ENCODE data around the gene TIMP2.

DNA sequence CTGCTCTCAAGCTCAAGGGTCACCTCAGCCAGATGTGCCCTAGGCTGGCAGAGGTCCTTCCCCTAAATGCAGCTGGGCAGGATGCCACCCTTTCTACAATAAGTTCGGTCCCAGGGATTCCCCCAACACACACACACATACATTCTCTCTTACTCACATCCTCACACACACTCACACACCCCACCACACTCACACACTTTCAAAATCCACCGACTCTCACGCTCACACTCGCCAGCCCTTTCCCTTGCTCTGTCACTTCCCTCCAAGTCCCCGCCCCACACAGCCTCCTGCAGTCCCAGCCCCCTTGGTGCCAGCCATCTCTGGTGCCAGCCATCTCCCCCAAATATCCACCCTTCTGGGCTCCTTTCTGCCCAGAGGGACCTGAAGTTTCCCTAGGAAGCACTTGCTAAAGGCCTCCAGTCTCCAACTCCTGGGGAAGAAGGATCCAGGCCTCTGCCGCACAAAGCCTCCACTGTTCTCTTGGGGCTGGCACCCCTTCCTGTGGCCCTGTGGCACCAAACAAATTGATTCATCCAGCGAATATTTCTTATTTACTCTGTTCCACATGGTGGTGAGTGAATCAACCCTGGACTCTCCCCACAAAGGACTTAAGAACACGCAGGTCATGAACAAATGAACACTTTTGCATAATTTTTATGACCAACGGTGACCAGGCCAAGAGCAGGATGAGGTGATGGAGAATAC, 80.7 kb downstream of the TIMP2 start:
- TF ChIP-seq, protein P1, sequence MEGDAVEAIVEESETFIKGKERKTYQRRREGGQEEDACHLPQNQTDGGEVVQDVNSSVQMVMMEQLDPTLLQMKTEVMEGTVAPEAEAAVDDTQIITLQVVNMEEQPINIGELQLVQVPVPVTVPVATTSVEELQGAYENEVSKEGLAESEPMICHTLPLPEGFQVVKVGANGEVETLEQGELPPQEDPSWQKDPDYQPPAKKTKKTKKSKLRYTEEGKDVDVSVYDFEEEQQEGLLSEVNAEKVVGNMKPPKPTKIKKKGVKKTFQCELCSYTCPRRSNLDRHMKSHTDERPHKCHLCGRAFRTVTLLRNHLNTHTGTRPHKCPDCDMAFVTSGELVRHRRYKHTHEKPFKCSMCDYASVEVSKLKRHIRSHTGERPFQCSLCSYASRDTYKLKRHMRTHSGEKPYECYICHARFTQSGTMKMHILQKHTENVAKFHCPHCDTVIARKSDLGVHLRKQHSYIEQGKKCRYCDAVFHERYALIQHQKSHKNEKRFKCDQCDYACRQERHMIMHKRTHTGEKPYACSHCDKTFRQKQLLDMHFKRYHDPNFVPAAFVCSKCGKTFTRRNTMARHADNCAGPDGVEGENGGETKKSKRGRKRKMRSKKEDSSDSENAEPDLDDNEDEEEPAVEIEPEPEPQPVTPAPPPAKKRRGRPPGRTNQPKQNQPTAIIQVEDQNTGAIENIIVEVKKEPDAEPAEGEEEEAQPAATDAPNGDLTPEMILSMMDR (IDR thresholded peaks at IDR 0.05) = no peak
- TF ChIP-seq, protein P2, sequence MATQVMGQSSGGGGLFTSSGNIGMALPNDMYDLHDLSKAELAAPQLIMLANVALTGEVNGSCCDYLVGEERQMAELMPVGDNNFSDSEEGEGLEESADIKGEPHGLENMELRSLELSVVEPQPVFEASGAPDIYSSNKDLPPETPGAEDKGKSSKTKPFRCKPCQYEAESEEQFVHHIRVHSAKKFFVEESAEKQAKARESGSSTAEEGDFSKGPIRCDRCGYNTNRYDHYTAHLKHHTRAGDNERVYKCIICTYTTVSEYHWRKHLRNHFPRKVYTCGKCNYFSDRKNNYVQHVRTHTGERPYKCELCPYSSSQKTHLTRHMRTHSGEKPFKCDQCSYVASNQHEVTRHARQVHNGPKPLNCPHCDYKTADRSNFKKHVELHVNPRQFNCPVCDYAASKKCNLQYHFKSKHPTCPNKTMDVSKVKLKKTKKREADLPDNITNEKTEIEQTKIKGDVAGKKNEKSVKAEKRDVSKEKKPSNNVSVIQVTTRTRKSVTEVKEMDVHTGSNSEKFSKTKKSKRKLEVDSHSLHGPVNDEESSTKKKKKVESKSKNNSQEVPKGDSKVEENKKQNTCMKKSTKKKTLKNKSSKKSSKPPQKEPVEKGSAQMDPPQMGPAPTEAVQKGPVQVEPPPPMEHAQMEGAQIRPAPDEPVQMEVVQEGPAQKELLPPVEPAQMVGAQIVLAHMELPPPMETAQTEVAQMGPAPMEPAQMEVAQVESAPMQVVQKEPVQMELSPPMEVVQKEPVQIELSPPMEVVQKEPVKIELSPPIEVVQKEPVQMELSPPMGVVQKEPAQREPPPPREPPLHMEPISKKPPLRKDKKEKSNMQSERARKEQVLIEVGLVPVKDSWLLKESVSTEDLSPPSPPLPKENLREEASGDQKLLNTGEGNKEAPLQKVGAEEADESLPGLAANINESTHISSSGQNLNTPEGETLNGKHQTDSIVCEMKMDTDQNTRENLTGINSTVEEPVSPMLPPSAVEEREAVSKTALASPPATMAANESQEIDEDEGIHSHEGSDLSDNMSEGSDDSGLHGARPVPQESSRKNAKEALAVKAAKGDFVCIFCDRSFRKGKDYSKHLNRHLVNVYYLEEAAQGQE (IDR thresholded peaks at IDR 0.05; ENCODE audit: insufficient read depth in 1 of 2, low read depth in 2 of 2, low read length in 1 of 2) = no peak
- no peak for TF ChIP-seq TCF7L2 (IDR thresholded peaks at IDR 0.05; ENCODE audit: low read depth, low read length)
